Measurements from ENCODE around the gene COQ7. TPM values are rescaled to one million over a fixed set of nuclear protein-coding genes. Genes with fewer than 3 reads are reported as not detected.
A peak's percentile ranks its signal among the peaks of the same experiment; 100 is the strongest.

Gene COQ7
- total RNA-seq, 1 experiment from 2014 or later = 25.0 TPM

- Histone ChIP-seq H3K4me1 (ENCODE audit: insufficient read depth, low read length) (peaks cover 6% of the 10 kb centered on the region; the same call in 1 of the 2 replicates), H3K9me3 (ENCODE audit: low read length) (no peaks in the 10 kb centered on the region), H3K9ac (ENCODE audit: low read length) (no peak overlapping the region), H3K27me3 (ENCODE audit: low read length) (no peaks in the 10 kb centered on the region), H4K20me1 (ENCODE audit: low read length) (no peaks in the 10 kb centered on the region), H3K4me3 (ENCODE audit: low read length) (no peak overlapping the region), H3K79me2 (ENCODE audit: low read length) (peaks cover 14% of the 10 kb centered on the region; the same call in 1 of the 2 replicates), H3K36me3 (ENCODE audit: low read depth, low read length) (no peaks in the 10 kb centered on the region), H2AFZ (ENCODE audit: low read length) (no peak overlapping the region), H3K9me2 (replicated peaks; ENCODE audit: low read length) (no peaks in the 10 kb centered on the region), H3F3A (ENCODE audit: low read length, unreplicated experiment) (no peaks in the 10 kb centered on the region), H3K27ac (ENCODE audit: low read length) (no peak overlapping the region), H3K4me2 (ENCODE audit: low read length) (no peak overlapping the region)
- BruUV-seq (replicated peaks) = no TSS peak
- peak; percentile 69 for DNase-seq
- intact Hi-C loops (cut with micrococcal nuclease) = loop anchor here (1.0 kb wide), 1 partner anchor 89 kb away; the partner anchor contains the start of gene TMC7
- POLR2A ChIA-PET (ENCODE audit: unreplicated experiment) = no interaction called here
- TF ChIP-seq EZH2phosphoT487 (IDR thresholded peaks at IDR 0.05; ENCODE audit: borderline replicate concordance, low read length) (no peak), CTCF (conservative IDR thresholded peaks at IDR 0.05; ENCODE audit: low read depth, low read length) (peak; percentile 73), EZH2 (IDR thresholded peaks at IDR 0.05; ENCODE audit: low read length, unreplicated experiment) (no peak)
- CTCF ChIA-PET = interaction anchor here (0.7 kb wide), 1 partner anchor 219 kb away, joined by 3 read pairs; no protein-coding TSS in a partner anchor
- ATAC-seq = no peak; the same call in 1 of the 2 replicates
Measured at GRCh38 chr16:19071811-19072777, 4.7 kb downstream of the COQ7 start.

- Histone ChIP-seq H3K27me3 (ENCODE audit: low read length) (no peaks in the 10 kb centered on the region), H4K20me1 (ENCODE audit: low read length) (no peaks in the 10 kb centered on the region), H3K36me3 (ENCODE audit: low read depth, low read length) (no peaks in the 10 kb centered on the region), H3K4me1 (ENCODE audit: insufficient read depth, low read length) (peaks cover 6% of the 10 kb centered on the region; the same call in 1 of the 2 replicates), H2AFZ (ENCODE audit: low read length) (no peak overlapping the region), H3K9me2 (replicated peaks; ENCODE audit: low read length) (no peaks in the 10 kb centered on the region), H3K9ac (ENCODE audit: low read length) (no peak overlapping the region), H3F3A (ENCODE audit: low read length, unreplicated experiment) (no peaks in the 10 kb centered on the region), H3K4me2 (ENCODE audit: low read length) (no peak overlapping the region), H3K79me2 (ENCODE audit: low read length) (0 out of 2 replicates have a peak, but pooled peaks cover 9% of the 10 kb centered on the region), H3K4me3 (ENCODE audit: low read length) (no peak overlapping the region), H3K27ac (ENCODE audit: low read length) (no peak overlapping the region), H3K9me3 (ENCODE audit: low read length) (no peaks in the 10 kb centered on the region)
- no peak for DNase-seq
- no TSS peak for BruUV-seq (replicated peaks)
- no peak for TF ChIP-seq CTCF (conservative IDR thresholded peaks at IDR 0.05; ENCODE audit: low read depth, low read length)
- TF ChIP-seq EZH2 (IDR thresholded peaks at IDR 0.05; ENCODE audit: low read length, unreplicated experiment) = no peak
- no peak for TF ChIP-seq EZH2phosphoT487 (IDR thresholded peaks at IDR 0.05; ENCODE audit: borderline replicate concordance, low read length)
- intact Hi-C loops (cut with micrococcal nuclease) = no loop called here
- ChIA-PET CTCF (no interaction called here), POLR2A (ENCODE audit: unreplicated experiment) (no interaction called here)
- ATAC-seq = no peak
Measured at GRCh38 chr16:19073344-19073743, 5.9 kb downstream of the COQ7 start.
